GM12892 (cell line): Measurements from ENCODE around the gene XYLT1.

ENCODE experiments used
- POLR2A ChIP-seq: IDR thresholded peaks from 2 replicates; pipeline ENCODE4 v1.6.1; 2011; ENCODE audit warnings: low read depth, low read length, control low read depth
- POLR2AphosphoS5 ChIP-seq: IDR thresholded peaks from 2 replicates; pipeline ENCODE4 v1.6.1; 2011; ENCODE audit warnings: low read depth, low read length, control low read depth

GRCh38 chr16:17260276-17260849, 210.4 kb downstream of the XYLT1 start:
- no peak for TF ChIP-seq POLR2A
- TF ChIP-seq POLR2AphosphoS5 = no peak
